Stimulated activated CD4-positive, alpha-beta T cell treated with anti-CD3 and anti-CD28 coated beads, Interleukin-15, amount 100 ng/mL, for 48 hours (primary cell): ENCODE results near the gene NLRP5.
"Not testable (repeated sequence)": the region's sequence is repeated elsewhere in the genome, so short reads cannot be mapped to it uniquely, and the experiment has no call there.

Source experiments
- DNase-seq, 2 donors: peaks; one replicate each; pipeline ENCODE4 v3.0.0-alpha.2; 2020; ENCODE audit warnings: low read depth in 2 of 2

NLRP5 gene

GRCh38 chr19:55986487-55986886 lies at the start of gene NLRP5:
NLRP5 (plus strand) TSS chr19:55986775.
- DNase-seq, result no peak

- no peak for DNase-seq
Measured at GRCh38 chr19:55939206-55939605, 47.4 kb upstream of the NLRP5 start.

- DNase-seq, result no peak
Measured at GRCh38 chr19:55940306-55940705, 46.3 kb upstream of the NLRP5 start.

- DNase-seq, result no peak
Measured at GRCh38 chr19:55947532-55947931, 39.0 kb upstream of the NLRP5 start, which contains the start of gene NLRP8. NLRP8 (plus strand) TSS chr19:55947832.

- DNase-seq, result not testable (repeated sequence)
Measured at GRCh38 chr19:55950566-55950965, 36.0 kb upstream of the NLRP5 start.

- no peak for DNase-seq
Measured at GRCh38 chr19:55956431-55956830, 30.1 kb upstream of the NLRP5 start.

GRCh38 chr19:55958356-55958755 lies 28.2 kb upstream of the NLRP5 start:
- DNase-seq, result no peak

- no peak for DNase-seq
Measured at GRCh38 chr19:55959996-55960675, 26.4 kb upstream of the NLRP5 start.

- no peak for DNase-seq
Measured at GRCh38 chr19:55962186-55962585, 24.4 kb upstream of the NLRP5 start.

- no peak for DNase-seq
Measured at GRCh38 chr19:55973982-55974381, 12.6 kb upstream of the NLRP5 start.

- no peak for DNase-seq
Measured at GRCh38 chr19:55980415-55980814, 6.2 kb upstream of the NLRP5 start.

- DNase-seq, result no peak
Measured at GRCh38 chr19:55985254-55985653, 1.3 kb upstream of the NLRP5 start.

GRCh38 chr19:55990831-55991230 lies 4.3 kb downstream of the NLRP5 start:
- no peak for DNase-seq

- no peak for DNase-seq
Measured at GRCh38 chr19:55993492-55993891, 6.9 kb downstream of the NLRP5 start.

GRCh38 chr19:56014765-56015164 lies 28.2 kb downstream of the NLRP5 start:
- no peak for DNase-seq

- no peak for DNase-seq
Measured at GRCh38 chr19:56015756-56016155, 29.2 kb downstream of the NLRP5 start.

GRCh38 chr19:56019325-56019724 lies 32.8 kb downstream of the NLRP5 start:
- not testable (repeated sequence) for DNase-seq

- not testable (repeated sequence) for DNase-seq
Measured at GRCh38 chr19:56020355-56020975, 33.9 kb downstream of the NLRP5 start.

GRCh38 chr19:56026769-56027168 lies 40.2 kb downstream of the NLRP5 start:
- DNase-seq, result no peak

GRCh38 chr19:56053596-56053995 lies 67.0 kb downstream of the NLRP5 start:
- no peak for DNase-seq

GRCh38 chr19:56066152-56067023 lies 79.8 kb downstream of the NLRP5 start:
- DNase-seq, result peak in 1 of 2 donors; percentile 30

GRCh38 chr19:56069642-56070041 lies 83.1 kb downstream of the NLRP5 start:
- DNase-seq, result no peak

GRCh38 chr19:56071151-56071550 lies 84.6 kb downstream of the NLRP5 start:
- no peak for DNase-seq
